ENCODE measurements around the gene RHEBL1. TPM values are rescaled to one million over a fixed set of nuclear protein-coding genes. Genes with fewer than 3 reads are reported as not detected.
A peak's percentile ranks its signal among the peaks of the same experiment; 100 is the strongest.

The RHEBL1 gene
- total and polyA plus RNA-seq, 10 donors, result 2.0 to 6.7 (median 3.1) TPM

DNA sequence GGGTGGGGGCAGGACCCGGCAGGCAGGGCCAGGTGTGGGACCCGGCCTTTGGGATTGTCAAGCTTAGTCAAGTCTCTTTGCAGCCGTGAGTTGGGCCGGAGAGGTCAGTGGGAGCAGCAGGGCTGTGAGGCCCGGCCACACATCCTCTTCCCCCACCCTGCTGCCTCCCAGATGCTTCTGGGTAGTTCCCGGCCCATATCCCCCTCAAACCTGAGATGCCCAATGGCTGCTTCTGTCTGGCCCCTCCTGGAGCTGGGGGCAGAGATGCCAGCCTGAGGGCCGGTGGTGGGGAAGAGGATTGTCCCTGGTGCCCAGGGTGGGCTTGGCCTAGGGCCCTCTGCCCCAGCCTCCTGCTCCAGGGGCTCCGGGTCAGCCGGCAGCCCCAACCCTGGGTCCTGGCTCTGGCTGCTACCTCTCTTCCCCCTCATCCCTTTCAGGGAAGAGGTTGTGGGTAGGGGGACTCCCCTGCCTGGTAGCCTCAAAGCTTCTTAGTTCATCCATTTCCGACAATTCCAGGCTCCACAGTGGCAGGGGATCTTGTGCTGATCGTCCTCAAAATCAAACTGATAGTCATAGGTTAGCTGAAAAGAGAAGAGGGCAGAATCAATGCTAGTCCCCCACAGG lies 48.4 kb downstream of the RHEBL1 start:
- Histone ChIP-seq H3K27me3 (replicated peaks in 1 of 7) (no peaks in the 10 kb centered on the region), H3K27ac (peak overlapping the region in 3 of 8 donors; percentile 6 to 98 (median 95)), H3K4me3 (no peak overlapping the region), H3K9me3 (no peaks in the 10 kb centered on the region), H3K36me3 (peaks cover 0 to 64% (median 57%) of the 10 kb centered on the region in 6 donors), H3K4me1 (peaks cover 7 to 40% (median 29%) of the 10 kb centered on the region in 6 donors)
- WGBS, 5 donors, result 79 to 93% (median 85%) methylated on average over 10 to 11 of the region's 11 CpGs
- no peak for DNase-seq
- peak in 1 of 3 donors; percentile 12 for TF ChIP-seq POLR2AphosphoS5 (IDR thresholded peaks at IDR 0.05)
- TF ChIP-seq, protein P1, sequence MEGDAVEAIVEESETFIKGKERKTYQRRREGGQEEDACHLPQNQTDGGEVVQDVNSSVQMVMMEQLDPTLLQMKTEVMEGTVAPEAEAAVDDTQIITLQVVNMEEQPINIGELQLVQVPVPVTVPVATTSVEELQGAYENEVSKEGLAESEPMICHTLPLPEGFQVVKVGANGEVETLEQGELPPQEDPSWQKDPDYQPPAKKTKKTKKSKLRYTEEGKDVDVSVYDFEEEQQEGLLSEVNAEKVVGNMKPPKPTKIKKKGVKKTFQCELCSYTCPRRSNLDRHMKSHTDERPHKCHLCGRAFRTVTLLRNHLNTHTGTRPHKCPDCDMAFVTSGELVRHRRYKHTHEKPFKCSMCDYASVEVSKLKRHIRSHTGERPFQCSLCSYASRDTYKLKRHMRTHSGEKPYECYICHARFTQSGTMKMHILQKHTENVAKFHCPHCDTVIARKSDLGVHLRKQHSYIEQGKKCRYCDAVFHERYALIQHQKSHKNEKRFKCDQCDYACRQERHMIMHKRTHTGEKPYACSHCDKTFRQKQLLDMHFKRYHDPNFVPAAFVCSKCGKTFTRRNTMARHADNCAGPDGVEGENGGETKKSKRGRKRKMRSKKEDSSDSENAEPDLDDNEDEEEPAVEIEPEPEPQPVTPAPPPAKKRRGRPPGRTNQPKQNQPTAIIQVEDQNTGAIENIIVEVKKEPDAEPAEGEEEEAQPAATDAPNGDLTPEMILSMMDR (IDR thresholded peaks at IDR 0.05 in 8 of 11, conservative IDR thresholded peaks at IDR 0.05 in 3 of 11), result no peak
- intact Hi-C loops (cut with DNase I; ENCODE audit: low total_unique reads), result no loop called here

DNA sequence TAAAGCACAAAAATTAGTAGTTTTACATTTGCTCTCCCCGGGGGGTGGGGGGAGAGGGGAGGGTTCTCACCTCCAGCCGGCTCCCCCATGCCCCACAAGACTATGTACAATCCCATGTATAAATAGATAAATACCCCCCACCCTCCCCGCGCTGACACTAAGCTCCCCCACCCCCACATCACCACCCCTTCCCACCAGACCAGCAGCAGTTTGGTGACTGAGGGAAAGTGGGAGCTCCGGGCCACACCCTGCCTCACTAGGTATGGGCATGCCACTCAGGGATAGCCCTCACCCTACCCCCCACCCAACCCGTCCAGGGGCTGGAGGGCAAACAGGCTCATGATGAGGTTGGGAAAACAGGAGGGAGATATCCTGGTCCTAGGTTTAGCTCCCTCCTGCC lies 49.3 kb downstream of the RHEBL1 start:
- Histone ChIP-seq H3K27ac (peak overlapping the region in 5 of 8 donors; percentile 95 to 98 (median 97)), H3K36me3 (peaks cover 0 to 55% (median 47%) of the 10 kb centered on the region in 6 donors), H3K4me3 (no peak overlapping the region), H3K27me3 (replicated peaks in 1 of 7) (no peaks in the 10 kb centered on the region), H3K9me3 (no peaks in the 10 kb centered on the region), H3K4me1 (peaks cover 7 to 50% (median 30%) of the 10 kb centered on the region in 6 donors)
- WGBS, 5 donors, result 75 to 84% (median 80%) methylated on average over 6 of the region's 6 CpGs
- TF ChIP-seq, protein P1 (IDR thresholded peaks at IDR 0.05 in 8 of 11, conservative IDR thresholded peaks at IDR 0.05 in 3 of 11), result no peak
- TF ChIP-seq POLR2AphosphoS5 (IDR thresholded peaks at IDR 0.05) (no peak), POLR2A (IDR thresholded peaks at IDR 0.05) (no peak)
- no peak for DNase-seq
- intact Hi-C loops (cut with DNase I; ENCODE audit: low total_unique reads), result no loop called here

DNA sequence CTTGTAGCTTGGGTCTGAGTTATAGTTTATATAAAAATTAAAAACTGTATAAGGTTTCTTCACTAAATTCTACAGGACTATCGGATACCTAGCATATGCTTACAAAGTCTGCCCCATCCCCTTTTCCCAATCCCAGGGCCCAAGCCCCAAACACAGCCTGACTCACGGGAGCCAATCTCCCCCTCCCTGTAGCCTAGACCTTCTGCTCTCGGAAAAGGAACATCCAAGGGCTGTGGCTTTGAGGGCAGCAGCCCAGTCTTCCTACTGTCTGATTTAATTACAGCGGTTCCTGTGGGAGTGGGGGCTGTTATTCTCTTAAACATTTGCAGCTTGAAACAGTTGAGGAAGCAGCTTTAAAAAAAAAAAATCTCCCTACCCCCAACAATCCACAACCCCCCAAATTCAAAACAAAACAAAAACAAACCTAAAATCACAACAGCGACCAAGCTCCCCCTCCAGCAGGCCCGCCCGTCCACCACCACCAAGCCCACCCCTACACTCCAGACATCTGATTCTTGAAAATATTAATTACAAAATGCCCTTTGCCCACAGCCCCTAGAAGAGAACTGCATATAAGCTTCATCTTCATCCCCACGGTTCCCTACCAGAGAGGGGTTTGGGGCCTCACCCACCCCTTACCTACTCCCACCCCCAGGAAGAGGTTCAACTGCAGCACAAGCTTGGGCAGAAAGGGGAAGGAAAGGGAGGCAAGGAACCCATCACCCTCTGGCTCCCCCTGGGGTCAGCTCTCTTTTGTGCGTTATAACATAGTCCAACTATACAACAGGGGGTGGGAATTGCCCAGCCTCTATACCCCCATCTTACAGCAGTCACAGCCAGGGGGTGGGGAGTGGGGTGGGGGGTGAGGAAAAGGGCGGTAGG lies 50.1 kb downstream of the RHEBL1 start:
- H3K27ac ChIP-seq, result peak overlapping the region; percentile 93 to 98 (median 96)
- H3K4me1 ChIP-seq, result peaks cover 7 to 57% (median 30%) of the 10 kb centered on the region in 6 donors
- peaks cover 0 to 47% (median 40%) of the 10 kb centered on the region in 6 donors for H3K36me3 ChIP-seq
- WGBS, 5 donors, result 28 to 42% (median 33%) methylated on average over 10 of the region's 10 CpGs
- no peaks in the 10 kb centered on the region for H3K9me3 ChIP-seq
- intact Hi-C loops (cut with DNase I; ENCODE audit: low total_unique reads), result no loop called here
- TF ChIP-seq POLR2A (IDR thresholded peaks at IDR 0.05), result no peak
- TF ChIP-seq, protein P1 (IDR thresholded peaks at IDR 0.05 in 8 of 11, conservative IDR thresholded peaks at IDR 0.05 in 3 of 11), result peak in 4 of 11 experiments; percentile 16 to 37 (median 26)
- peak in 1 of 3 donors; percentile 10 for TF ChIP-seq POLR2AphosphoS5 (IDR thresholded peaks at IDR 0.05)
- H3K27me3 ChIP-seq (replicated peaks in 1 of 7), result no peaks in the 10 kb centered on the region
- no peak for DNase-seq
- peak overlapping the region in 5 of 8 donors; percentile 68 to 80 (median 77) for H3K4me3 ChIP-seq

DNA sequence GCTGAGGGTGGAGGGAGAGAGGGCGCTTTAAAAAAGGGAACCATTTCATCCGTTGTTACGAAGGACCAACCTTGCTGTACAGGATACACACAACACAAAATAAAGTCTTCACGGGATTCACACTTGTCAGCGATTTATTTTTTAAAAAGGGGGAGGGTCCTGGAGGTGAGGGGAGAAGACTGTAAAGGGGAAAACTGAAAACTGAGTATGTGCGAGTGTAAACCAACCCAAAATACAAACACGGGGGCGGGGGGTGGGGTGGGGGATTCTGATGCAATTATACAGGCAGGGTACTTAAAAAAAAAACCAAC lies 50.7 kb downstream of the RHEBL1 start:
- intact Hi-C loops (cut with DNase I; ENCODE audit: low total_unique reads), result no loop called here

More for the DNA sequence above, 50.7 kb downstream of the RHEBL1 start:
- no peak for DNase-seq
- no peaks in the 10 kb centered on the region for H3K9me3 ChIP-seq
- TF ChIP-seq, protein P1 (IDR thresholded peaks at IDR 0.05 in 8 of 11, conservative IDR thresholded peaks at IDR 0.05 in 3 of 11), result no peak
- TF ChIP-seq POLR2AphosphoS5 (IDR thresholded peaks at IDR 0.05), result no peak
- no peak for TF ChIP-seq POLR2A (IDR thresholded peaks at IDR 0.05)
- WGBS, 5 donors, result 1 to 5% (median 1%) methylated on average over 8 of the region's 8 CpGs
- H3K36me3 ChIP-seq, result peaks cover 0 to 41% (median 34%) of the 10 kb centered on the region in 6 donors
- H3K27ac ChIP-seq, result peak overlapping the region; percentile 93 to 98 (median 96)
- no peaks in the 10 kb centered on the region for H3K27me3 ChIP-seq (replicated peaks in 1 of 7)
- H3K4me1 ChIP-seq, result peaks cover 7 to 59% (median 30%) of the 10 kb centered on the region in 6 donors
- H3K4me3 ChIP-seq, result peak overlapping the region; percentile 66 to 91 (median 76)
